Mucosa of descending colon (tissue), 3 donors: ENCODE data around the gene SRY. TPM values are rescaled to one million over a fixed set of nuclear protein-coding genes. Genes with fewer than 3 reads are reported as not detected.

ENCODE experiments used
- ATAC-seq: fragments of 200-7000 bp; cut with Tn5 transposase; one replicate; pipeline ENCODE4 v1.9.1; 2020; ENCODE audit warnings: mild to moderate bottlenecking, moderate library complexity
- DNase-seq, 3 donors: peaks; one replicate each; pipeline ENCODE4 v3.0.0-alpha.2; 2020
- H3K36me3 ChIP-seq: fragments of 200-600 bp; one replicate; pipeline ENCODE4 v1.8.0; 2021; ENCODE audit warnings: low read depth, mild to moderate bottlenecking
- H3K4me1 ChIP-seq: fragments of 200-600 bp; one replicate; pipeline ENCODE4 v1.8.0; 2021; ENCODE audit warnings: low read depth, mild to moderate bottlenecking
- H3K4me3 ChIP-seq: fragments of 200-600 bp; one replicate; pipeline ENCODE4 v1.8.0; 2021; ENCODE audit warnings: mild to moderate bottlenecking
- H3K9me3 ChIP-seq: fragments of 200-600 bp; one replicate; pipeline ENCODE4 v1.8.0; 2021; ENCODE audit warnings: mild to moderate bottlenecking
- CTCF ChIP-seq: fragments of 200-600 bp; IDR thresholded peaks from one replicate; pipeline ENCODE4 v1.8.0; 2022; ENCODE audit warnings: antibody characterized with exemption, mild to moderate bottlenecking
- intact Hi-C, 2 donors: fragments of 100-400 bp; cut with DNase I in 1 of 2; cut with micrococcal nuclease in 1 of 2; formaldehyde crosslinking; loops; one replicate each; pipeline versions ENCODE4 v1.11.0 to v1.11.1; 2022; cut with DNase I, micrococcal nuclease
- total RNA-seq, 3 donors: library from RNA; stranded (reverse); fragmentation: NEBNext Ultra II Directional in 2 of 3; extraction: Animal tissue kit (Norgen Biotek cat#: 25700) in 2 of 3; gene quantifications; one replicate each; pipeline versions ENCODE4 v1.2.1 to v1.2.4, GENCODE V29; 2021 to 2023
- donor health status: DM: no; HTN: no; CAD: no; lungs with moderate emphysema.
- donor health status: DM: no; HTN: no; CAD: no.
- donor health status: DM: no; HTN: yes; CAD: no.

The SRY gene
- total RNA-seq, 3 donors from 2014 or later: not detected

- intact Hi-C loops: no loop called here
- no peak for TF ChIP-seq CTCF
- no peaks in the 10 kb centered on the region for H3K9me3 ChIP-seq
- H3K4me3 ChIP-seq: no peak overlapping the region
- H3K36me3 ChIP-seq: no peaks in the 10 kb centered on the region
- DNase-seq (no peak), ATAC-seq (no peak)
- no peaks in the 10 kb centered on the region for H3K4me1 ChIP-seq
These were observed 12.8 kb upstream of the SRY start for GRCh38 chrY:2800246-2800645.

- no peaks in the 10 kb centered on the region for H3K9me3 ChIP-seq
- intact Hi-C loops: no loop called here
- H3K4me1 ChIP-seq: no peaks in the 10 kb centered on the region
- no peaks in the 10 kb centered on the region for H3K36me3 ChIP-seq
- no peak overlapping the region for H3K4me3 ChIP-seq
- TF ChIP-seq CTCF: no peak
- no peak for DNase-seq
- no peak for ATAC-seq
These were observed 10.5 kb upstream of the SRY start for GRCh38 chrY:2797991-2798390.

- Histone ChIP-seq H3K4me1 (no peaks in the 10 kb centered on the region), H3K36me3 (no peaks in the 10 kb centered on the region), H3K9me3 (no peaks in the 10 kb centered on the region), H3K4me3 (no peak overlapping the region)
- intact Hi-C loops: no loop called here
- DNase-seq (no peak), ATAC-seq (no peak)
- no peak for TF ChIP-seq CTCF
These were observed 9.6 kb upstream of the SRY start for GRCh38 chrY:2796977-2797523.

GRCh38 chrY:2789756-2790155, 2.3 kb upstream of the SRY start:
- Histone ChIP-seq H3K4me3 (no peak overlapping the region), H3K4me1 (no peaks in the 10 kb centered on the region), H3K36me3 (no peaks in the 10 kb centered on the region), H3K9me3 (no peaks in the 10 kb centered on the region)
- ATAC-seq (no peak), DNase-seq (no peak)
- no peak for TF ChIP-seq CTCF
- intact Hi-C loops: no loop called here

GRCh38 chrY:2786876-2787512, 488 bp downstream of the SRY start:
- TF ChIP-seq CTCF: no peak
- Histone ChIP-seq H3K4me1 (no peaks in the 10 kb centered on the region), H3K9me3 (no peaks in the 10 kb centered on the region), H3K4me3 (no peak overlapping the region), H3K36me3 (no peaks in the 10 kb centered on the region)
- ATAC-seq: no peak
- DNase-seq: no peak
- intact Hi-C loops: no loop called here

Other genes starting within 250 kb of the SRY start
- gene RPS4Y1, start 53.9 kb upstream of the SRY start, total RNA-seq: 100 to 1,000 TPM in 2 of 3 donors, not detected in 1; 176 to 215 TPM
- gene ZFY, start 147.7 kb upstream of the SRY start, total RNA-seq: 10 to 100 TPM in 2 of 3 donors, not detected in 1; 12.6 to 28.5 TPM